ENCODE measurements around the gene RCN1.
"Not testable (repeated sequence)": the region's sequence is repeated elsewhere in the genome, so short reads cannot be mapped to it uniquely, and the experiment has no call there.

Gene RCN1

GRCh38 chr11:32080361-32080980 is 10.4 kb upstream of the RCN1 start:
- no peak for DNase-seq

- DNase-seq, result no peak
These were observed 9.7 kb upstream of the RCN1 start for GRCh38 chr11:32081129-32081641.

- no peak for DNase-seq
These were observed 9.0 kb upstream of the RCN1 start for GRCh38 chr11:32081901-32082300.

- DNase-seq, result no peak
These were observed 8.4 kb upstream of the RCN1 start for GRCh38 chr11:32082346-32082986.

- no peak for DNase-seq
These were observed 3.3 kb upstream of the RCN1 start for GRCh38 chr11:32087597-32087996.

GRCh38 chr11:32088117-32088941 is 2.5 kb upstream of the RCN1 start:
- no peak for DNase-seq

GRCh38 chr11:32092581-32093170 is 1.8 kb downstream of the RCN1 start:
- no peak for DNase-seq

- no peak for DNase-seq
These were observed 4.0 kb downstream of the RCN1 start for GRCh38 chr11:32094923-32095322.

GRCh38 chr11:32098142-32098903 is 7.4 kb downstream of the RCN1 start:
- no peak for DNase-seq

GRCh38 chr11:32099516-32099915 is 8.6 kb downstream of the RCN1 start:
- DNase-seq, result no peak

GRCh38 chr11:32100495-32100894 is 9.6 kb downstream of the RCN1 start:
- no peak for DNase-seq

GRCh38 chr11:32101791-32102190 is 10.9 kb downstream of the RCN1 start:
- DNase-seq, result no peak

GRCh38 chr11:32103121-32103719 is 12.3 kb downstream of the RCN1 start:
- DNase-seq, result not testable (repeated sequence)

GRCh38 chr11:32103941-32104340 is 13.1 kb downstream of the RCN1 start:
- no peak for DNase-seq

GRCh38 chr11:32105871-32106560 is 15.1 kb downstream of the RCN1 start:
- no peak for DNase-seq

GRCh38 chr11:32107647-32108046 is 16.8 kb downstream of the RCN1 start:
- DNase-seq, result no peak

GRCh38 chr11:32108576-32108975 is 17.7 kb downstream of the RCN1 start:
- DNase-seq, result no peak

GRCh38 chr11:32109138-32109537 is 18.3 kb downstream of the RCN1 start:
- DNase-seq, result no peak

GRCh38 chr11:32109592-32109991 is 18.7 kb downstream of the RCN1 start:
- no peak for DNase-seq

- no peak for DNase-seq
These were observed 19.9 kb downstream of the RCN1 start for GRCh38 chr11:32110795-32111194.

GRCh38 chr11:32113200-32113919 is 22.5 kb downstream of the RCN1 start:
- DNase-seq, result no peak

Measured in NCI-H2227 treated with DMSO at 0.1 percent for 48 hours (cell line).